K562 (cell line): ENCODE measurements around the gene GYS1. TPM values are rescaled to one million over a fixed set of nuclear protein-coding genes. Genes with fewer than 3 reads are reported as not detected.

Source experiments
- BCL6 ChIP-seq: fragments of 250-450 bp; sonication (Bioruptor Pico); IDR thresholded peaks from 2 replicates; pipeline ENCODE4 v1.4.0; 2020
- CBX3 ChIP-seq, 2 experiments: IDR thresholded peaks; 1 replicate in 1 of 2; 2 replicates in 1 of 2; pipeline ENCODE4 v1.6.1; 2012; ENCODE audit warnings: inconsistent platforms in 2 of 2, low read length in 2 of 2, borderline replicate concordance in 1 of 2, control low read depth in 1 of 2
- CEBPG ChIP-seq, 3 experiments: fragments of 200-800 bp in 1 of 3; sonication (Bioruptor generic) in 1 of 3; sonication (generic) in 1 of 3; formaldehyde crosslinking in 1 of 3; IDR thresholded peaks in 2 of 3; conservative IDR thresholded peaks in 1 of 3; 2 replicates each; pipeline versions ENCODE4 v1.6.1 to v1.8.0; 2016 to 2022; ENCODE audit warnings: missing compliant biosample characterization in 2 of 3, missing genetic modification characterization in 2 of 3, mild to moderate bottlenecking in 1 of 3, missing genetic modification reagents in 1 of 3
- DACH1 ChIP-seq: fragments of 450-650 bp; IDR thresholded peaks from 2 replicates; pipeline ENCODE4 v1.6.1; 2018; ENCODE audit not compliant: partially characterized antibody
- FOXJ3 ChIP-seq: sonication (generic); formaldehyde crosslinking; IDR thresholded peaks from 2 replicates; pipeline ENCODE4 v1.4.0; 2020; ENCODE audit warnings: mild to moderate bottlenecking, missing genetic modification reagents
- FOXP1 ChIP-seq: sonication (generic); formaldehyde crosslinking; IDR thresholded peaks from 2 replicates; pipeline ENCODE4 v1.8.0; 2022; ENCODE audit warnings: mild to moderate bottlenecking, missing genetic modification reagents
- HDAC6 ChIP-seq: IDR thresholded peaks from 2 replicates; pipeline ENCODE4 v1.6.1; 2012; ENCODE audit warnings: low read depth, mild to moderate bottlenecking, control low read depth, inconsistent platforms, low read length, moderate library complexity
- JUND ChIP-seq, 2 experiments: IDR thresholded peaks; 2 replicates in 1 of 2; 3 replicates in 1 of 2; pipeline ENCODE4 v1.6.1; 2011; ENCODE audit warnings: borderline replicate concordance in 2 of 2, low read depth in 2 of 2, low read length in 2 of 2, improper control_type of control experiment in 1 of 2, missing biosample characterization in 1 of 2, missing genetic modification characterization in 1 of 2, missing genetic modification reagents in 1 of 2
- KAT2B ChIP-seq: IDR thresholded peaks from one replicate; pipeline ENCODE4 v1.6.1; 2012; ENCODE audit warnings: low read depth, mild to moderate bottlenecking, control low read depth, inconsistent platforms, low read length, moderate library complexity
- MAFF ChIP-seq: IDR thresholded peaks from 2 replicates; pipeline ENCODE4 v1.6.1; 2012; ENCODE audit warnings: low read length, improper control_type of control experiment
- SIN3A ChIP-seq, 2 experiments: fragments of 150-350 bp in 1 of 2; IDR thresholded peaks; 2 replicates each; pipeline ENCODE4 v1.6.1; 2011 to 2016; ENCODE audit warnings: borderline replicate concordance in 2 of 2, low read depth in 2 of 2, low read length in 2 of 2, mild to moderate bottlenecking in 2 of 2, moderate library complexity in 2 of 2; ENCODE audit not compliant: control insufficient read depth in 1 of 2
- ZBTB11 ChIP-seq, 3 experiments: fragments of 200-800 bp in 1 of 3; fragments of 250-450 bp in 1 of 3; fragments of 450-650 bp in 1 of 3; sonication (Bioruptor Pico) in 1 of 3; sonication (Bioruptor generic) in 1 of 3; formaldehyde crosslinking in 1 of 3; IDR thresholded peaks; 2 replicates each; pipeline versions ENCODE4 v1.6.1 to v1.8.0; 2016 to 2022; ENCODE audit warnings: mild to moderate bottlenecking in 2 of 3, missing genetic modification characterization in 2 of 3, missing compliant biosample characterization in 1 of 3, moderate library complexity in 1 of 3
- ZHX1 ChIP-seq: fragments of 150-350 bp; conservative IDR thresholded peaks from 2 replicates; pipeline ENCODE4 v1.6.1; 2014; ENCODE audit warnings: low read length
- ZKSCAN8 ChIP-seq: fragments of 200-800 bp; sonication (Bioruptor generic); IDR thresholded peaks from 2 replicates; pipeline ENCODE4 v1.6.1; 2016; ENCODE audit warnings: missing genetic modification characterization, missing compliant biosample characterization
- ZNF354B ChIP-seq: fragments of 250-450 bp; sonication (Bioruptor Pico); IDR thresholded peaks from 2 replicates; pipeline ENCODE4 v1.4.0; 2020
- ZNF395 ChIP-seq: fragments of 200-800 bp; sonication (Bioruptor generic); IDR thresholded peaks from 2 replicates; pipeline ENCODE4 v1.6.1; 2017; ENCODE audit warnings: missing genetic modification characterization, missing compliant biosample characterization
- polyA plus RNA-seq, 8 experiments: library from polyadenylated mRNA; depleted of rRNA in 4 of 8; stranded (reverse) in 5 of 8; unstranded in 3 of 8; fragments of >200 nt; fragmentation: Nextera tagmentation in 2 of 8; fragmentation: Illumina TruSeq in 1 of 8; extraction: Ambion mirVana in 2 of 8; extraction: Trizol in 1 of 8; gene quantifications; 2 replicates each; pipeline versions ENCODE4 v1.2.1 to v1.2.3, GENCODE V29; 2011 to 2014; ENCODE audit warnings: inconsistent platforms in 1 of 8, missing spikeins in 1 of 8
- total RNA-seq, 7 experiments: library from RNA; depleted of rRNA in 6 of 7; stranded (reverse); fragments of >200 nt in 6 of 7; fragmentation: Illumina TruSeq in 2 of 7; extraction: Trizol in 2 of 7; gene quantifications; 2 replicates each; pipeline versions ENCODE4 v1.2.1 to v1.2.3, GENCODE V29; 2011 to 2021; ENCODE audit warnings: low replicate concordance in 1 of 7

The GYS1 gene
- total and polyA plus RNA-seq, 9 of the 15 experiments (the other 6 are each of a cell fraction or from before 2014, with no cell fraction given) = 1.9 to 31.1 (median 15.2) TPM

- TF ChIP-seq ZHX1 (no peak), FOXJ3 (CRISPR knock-in tag) (no peak), JUND (IDR thresholded peaks at IDR 0.05; ENCODE audit: borderline replicate concordance, low read depth, low read length) (peak; percentile 59; the same call in 1 of the 2 replicates), JUND (tag; IDR thresholded peaks at IDR 0.05; ENCODE audit: borderline replicate concordance, low read depth, low read length) (peak; percentile 30; the same call in 1 of the 3 replicates), ZKSCAN8 (CRISPR knock-in tag) (no peak), FOXP1 (CRISPR knock-in tag) (peak; percentile 85), SIN3A (IDR thresholded peaks at IDR 0.05; ENCODE audit: borderline replicate concordance in 2 of 2, control insufficient read depth in 1 of 2, low read depth in 2 of 2, low read length in 2 of 2) (peak; percentile 45 to 64; a peak in 3 of 4 replicates), CEBPG (CRISPR knock-in tag; IDR thresholded peaks at IDR 0.05) (peak; percentile 50; the same call in 1 of the 2 replicates), CEBPG (tag; conservative IDR thresholded peaks at IDR 0.05 in 1 of 2, IDR thresholded peaks at IDR 0.05 in 1 of 2) (peak; percentile 76 to 85; a peak in 3 of 4 replicates), HDAC6 (peak; percentile 92; the same call in 1 of the 2 replicates), KAT2B (no peak), ZBTB11 (CRISPR knock-in tag; IDR thresholded peaks at IDR 0.05) (no peak), CBX3 (IDR thresholded peaks at IDR 0.05; ENCODE audit: borderline replicate concordance in 1 of 2, low read length in 2 of 2) (peak in 1 of 2 experiments; percentile 14; a peak in 1 of 3 replicates), BCL6 (CRISPR knock-in tag) (no peak), ZNF395 (CRISPR knock-in tag) (peak; percentile 83; the same call in 1 of the 2 replicates), MAFF (no peak), DACH1 (no peak), ZNF354B (CRISPR knock-in tag) (no peak)
Measured at GRCh38 chr19:48965040-48965805, 27.9 kb downstream of the GYS1 start, which contains the start of gene FTL (continued).
